ENCODE results near the gene SOHLH1. TPM values are rescaled to one million over a fixed set of nuclear protein-coding genes. Genes with fewer than 3 reads are reported as not detected.

Gene SOHLH1
- total RNA-seq, 1 experiment from 2014 or later = not detected

GRCh38 chr9:135695036-135695435 is 4.2 kb downstream of the SOHLH1 start:
- H3K36me3 ChIP-seq (ENCODE audit: low read depth, low read length) = no peaks in the 10 kb centered on the region
- H3K9me3 ChIP-seq (ENCODE audit: low read length) = no peaks in the 10 kb centered on the region
- intact Hi-C loops (cut with micrococcal nuclease) = no loop called here
- ChIA-PET POLR2A (ENCODE audit: unreplicated experiment) (no interaction called here), CTCF (interaction anchor here (0.7 kb wide), 1 partner anchor 58 kb away, joined by 3 read pairs; no protein-coding TSS in a partner anchor)
- no peak overlapping the region for H3K4me3 ChIP-seq (ENCODE audit: low read length)
- no peaks in the 10 kb centered on the region for H3K4me1 ChIP-seq (ENCODE audit: insufficient read depth, low read length)
- TF ChIP-seq EZH2phosphoT487 (IDR thresholded peaks at IDR 0.05; ENCODE audit: borderline replicate concordance, low read length) (no peak), EZH2 (IDR thresholded peaks at IDR 0.05; ENCODE audit: low read length, unreplicated experiment) (no peak), CTCF (conservative IDR thresholded peaks at IDR 0.05; ENCODE audit: low read depth, low read length) (no peak)
- no peak for ATAC-seq
- BruUV-seq (replicated peaks) = no TSS peak
- no peak overlapping the region for H3K27ac ChIP-seq (ENCODE audit: low read length)
- H3K9me2 ChIP-seq (replicated peaks; ENCODE audit: low read length) = no peaks in the 10 kb centered on the region
- no peaks in the 10 kb centered on the region for H3F3A ChIP-seq (ENCODE audit: low read length, unreplicated experiment)
- H3K79me2 ChIP-seq (ENCODE audit: low read length) = no peaks in the 10 kb centered on the region
- no peak overlapping the region for H2AFZ ChIP-seq (ENCODE audit: low read length)
- no peaks in the 10 kb centered on the region for H3K27me3 ChIP-seq (ENCODE audit: low read length)
- no peak overlapping the region for H3K9ac ChIP-seq (ENCODE audit: low read length)
- no peak overlapping the region for H3K4me2 ChIP-seq (ENCODE audit: low read length)
- no peak for DNase-seq
- no peaks in the 10 kb centered on the region for H4K20me1 ChIP-seq (ENCODE audit: low read length)

GRCh38 chr9:135694414-135694813 is 4.9 kb downstream of the SOHLH1 start:
- no peaks in the 10 kb centered on the region for H3K27me3 ChIP-seq (ENCODE audit: low read length)
- ChIA-PET POLR2A (ENCODE audit: unreplicated experiment) (no interaction called here), CTCF (no interaction called here)
- H3K36me3 ChIP-seq (ENCODE audit: low read depth, low read length) = no peaks in the 10 kb centered on the region
- H2AFZ ChIP-seq (ENCODE audit: low read length) = no peak overlapping the region
- no peaks in the 10 kb centered on the region for H4K20me1 ChIP-seq (ENCODE audit: low read length)
- no peak for TF ChIP-seq EZH2phosphoT487 (IDR thresholded peaks at IDR 0.05; ENCODE audit: borderline replicate concordance, low read length)
- TF ChIP-seq EZH2 (IDR thresholded peaks at IDR 0.05; ENCODE audit: low read length, unreplicated experiment) = no peak
- TF ChIP-seq CTCF (conservative IDR thresholded peaks at IDR 0.05; ENCODE audit: low read depth, low read length) = no peak
- ATAC-seq (no peak), DNase-seq (no peak)
- H3K9ac ChIP-seq (ENCODE audit: low read length) = no peak overlapping the region
- H3K27ac ChIP-seq (ENCODE audit: low read length) = no peak overlapping the region
- H3K4me1 ChIP-seq (ENCODE audit: insufficient read depth, low read length) = no peaks in the 10 kb centered on the region
- no peaks in the 10 kb centered on the region for H3K9me3 ChIP-seq (ENCODE audit: low read length)
- H3K79me2 ChIP-seq (ENCODE audit: low read length) = no peaks in the 10 kb centered on the region
- intact Hi-C loops (cut with micrococcal nuclease) = no loop called here
- H3K9me2 ChIP-seq (replicated peaks; ENCODE audit: low read length) = no peaks in the 10 kb centered on the region
- no peak overlapping the region for H3K4me2 ChIP-seq (ENCODE audit: low read length)
- BruUV-seq (replicated peaks) = no TSS peak
- no peak overlapping the region for H3K4me3 ChIP-seq (ENCODE audit: low read length)
- H3F3A ChIP-seq (ENCODE audit: low read length, unreplicated experiment) = no peaks in the 10 kb centered on the region

- POLR2A ChIA-PET (ENCODE audit: unreplicated experiment) = no interaction called here
- Histone ChIP-seq H3K36me3 (ENCODE audit: low read depth, low read length) (no peaks in the 10 kb centered on the region), H3K27ac (ENCODE audit: low read length) (no peak overlapping the region), H3K4me2 (ENCODE audit: low read length) (no peak overlapping the region), H3K9me3 (ENCODE audit: low read length) (no peaks in the 10 kb centered on the region), H3F3A (ENCODE audit: low read length, unreplicated experiment) (no peaks in the 10 kb centered on the region), H3K4me1 (ENCODE audit: insufficient read depth, low read length) (no peaks in the 10 kb centered on the region), H4K20me1 (ENCODE audit: low read length) (no peaks in the 10 kb centered on the region), H3K9ac (ENCODE audit: low read length) (no peak overlapping the region), H3K4me3 (ENCODE audit: low read length) (no peak overlapping the region), H3K9me2 (replicated peaks; ENCODE audit: low read length) (no peaks in the 10 kb centered on the region), H3K27me3 (ENCODE audit: low read length) (no peaks in the 10 kb centered on the region), H3K79me2 (ENCODE audit: low read length) (no peaks in the 10 kb centered on the region), H2AFZ (ENCODE audit: low read length) (no peak overlapping the region)
- BruUV-seq (replicated peaks) = no TSS peak
- intact Hi-C loops (cut with micrococcal nuclease) = no loop called here
- CTCF ChIA-PET = no interaction called here
- no peak for TF ChIP-seq CTCF (conservative IDR thresholded peaks at IDR 0.05; ENCODE audit: low read depth, low read length)
- TF ChIP-seq EZH2 (IDR thresholded peaks at IDR 0.05; ENCODE audit: low read length, unreplicated experiment) = no peak
- TF ChIP-seq EZH2phosphoT487 (IDR thresholded peaks at IDR 0.05; ENCODE audit: borderline replicate concordance, low read length) = no peak
- no peak for ATAC-seq
- no peak for DNase-seq
These were observed 5.5 kb downstream of the SOHLH1 start for GRCh38 chr9:135693771-135694170.
